Upper lobe of right lung (tissue), 1 donor: ENCODE data around the gene SCMH1. TPM values are rescaled to one million over a fixed set of nuclear protein-coding genes. Genes with fewer than 3 reads are reported as not detected.

Source experiments
- ATAC-seq: fragments of 200-7000 bp; cut with Tn5 transposase; one replicate; pipeline ENCODE4 v1.9.1; 2020; ENCODE audit warnings: mild to moderate bottlenecking, moderate library complexity
- DNase-seq: peaks from one replicate; pipeline ENCODE4 v3.0.0-alpha.2; 2020
- H3K27ac ChIP-seq: fragments of 200-600 bp; one replicate; pipeline ENCODE4 v1.8.0; 2022
- H3K27me3 ChIP-seq: fragments of 200-600 bp; one replicate; pipeline ENCODE4 v1.8.0; 2022; ENCODE audit warnings: mild to moderate bottlenecking
- H3K36me3 ChIP-seq: fragments of 200-600 bp; one replicate; pipeline ENCODE4 v1.8.0; 2022
- H3K4me1 ChIP-seq: fragments of 200-600 bp; one replicate; pipeline ENCODE4 v1.8.0; 2022
- H3K4me3 ChIP-seq: fragments of 200-600 bp; one replicate; pipeline ENCODE4 v1.8.0; 2022; ENCODE audit warnings: mild to moderate bottlenecking
- H3K9me3 ChIP-seq: fragments of 200-600 bp; one replicate; pipeline ENCODE4 v1.8.0; 2022
- intact Hi-C: fragments of 100-400 bp; cut with DNase I; formaldehyde crosslinking; loops from one replicate; pipeline ENCODE4 v1.11.0; 2022
- total RNA-seq: library from RNA; stranded (reverse); fragmentation: NEBNext Ultra II Directional; extraction: Animal tissue kit (Norgen Biotek cat#: 25700); gene quantifications from one replicate; pipeline ENCODE4 v1.2.1, GENCODE V29; 2021
- TF ChIP-seq, protein P1 (sequence below): fragments of 200-600 bp; IDR thresholded peaks from one replicate; pipeline ENCODE4 v1.8.0; 2022; ENCODE audit warnings: antibody characterized with exemption
- donor health status: DM: no; HTN: yes; CAD: no; lungs with severe emphysema.

Gene SCMH1
- total RNA-seq, 1 donor from 2014 or later, result 37.2 TPM

DNA sequence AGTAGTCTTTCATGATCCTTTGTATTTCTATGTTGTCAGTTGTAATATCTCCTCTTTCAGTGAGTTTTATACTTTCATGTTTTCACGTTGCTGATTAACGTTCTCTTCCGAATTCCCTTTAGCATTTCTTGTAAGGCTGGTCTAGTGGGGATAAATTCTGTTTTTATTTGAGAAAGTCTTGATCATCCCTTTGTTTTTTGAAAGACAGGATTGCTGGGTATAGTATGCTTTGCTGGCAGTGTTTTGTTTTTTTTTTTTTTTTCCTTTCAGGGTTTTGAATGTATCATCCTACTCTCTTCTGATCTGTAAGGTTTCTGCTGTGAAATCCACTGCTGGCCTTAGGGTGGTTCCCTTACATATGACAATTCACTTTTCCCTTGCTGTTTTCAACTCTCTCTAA is 74.4 kb downstream of the SCMH1 start:
- TF ChIP-seq, protein P1, sequence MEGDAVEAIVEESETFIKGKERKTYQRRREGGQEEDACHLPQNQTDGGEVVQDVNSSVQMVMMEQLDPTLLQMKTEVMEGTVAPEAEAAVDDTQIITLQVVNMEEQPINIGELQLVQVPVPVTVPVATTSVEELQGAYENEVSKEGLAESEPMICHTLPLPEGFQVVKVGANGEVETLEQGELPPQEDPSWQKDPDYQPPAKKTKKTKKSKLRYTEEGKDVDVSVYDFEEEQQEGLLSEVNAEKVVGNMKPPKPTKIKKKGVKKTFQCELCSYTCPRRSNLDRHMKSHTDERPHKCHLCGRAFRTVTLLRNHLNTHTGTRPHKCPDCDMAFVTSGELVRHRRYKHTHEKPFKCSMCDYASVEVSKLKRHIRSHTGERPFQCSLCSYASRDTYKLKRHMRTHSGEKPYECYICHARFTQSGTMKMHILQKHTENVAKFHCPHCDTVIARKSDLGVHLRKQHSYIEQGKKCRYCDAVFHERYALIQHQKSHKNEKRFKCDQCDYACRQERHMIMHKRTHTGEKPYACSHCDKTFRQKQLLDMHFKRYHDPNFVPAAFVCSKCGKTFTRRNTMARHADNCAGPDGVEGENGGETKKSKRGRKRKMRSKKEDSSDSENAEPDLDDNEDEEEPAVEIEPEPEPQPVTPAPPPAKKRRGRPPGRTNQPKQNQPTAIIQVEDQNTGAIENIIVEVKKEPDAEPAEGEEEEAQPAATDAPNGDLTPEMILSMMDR, result no peak
- H3K9me3 ChIP-seq, result peaks cover 8% of the 10 kb centered on the region
- H3K36me3 ChIP-seq, result no peaks in the 10 kb centered on the region
- DNase-seq, result no peak
- no peak for ATAC-seq
- H3K4me3 ChIP-seq, result no peak overlapping the region
- no peaks in the 10 kb centered on the region for H3K4me1 ChIP-seq
- H3K27ac ChIP-seq, result no peak overlapping the region
- intact Hi-C loops, result no loop called here
- H3K27me3 ChIP-seq, result no peaks in the 10 kb centered on the region

- H3K9me3 ChIP-seq, result peaks cover 8% of the 10 kb centered on the region
- ATAC-seq, result no peak
- no peak overlapping the region for H3K4me3 ChIP-seq
- TF ChIP-seq, protein P1, result no peak
- peaks cover 5% of the 10 kb centered on the region for H3K36me3 ChIP-seq
- intact Hi-C loops, result no loop called here
- H3K27me3 ChIP-seq, result no peaks in the 10 kb centered on the region
- H3K4me1 ChIP-seq, result no peaks in the 10 kb centered on the region
- H3K27ac ChIP-seq, result no peak overlapping the region
- DNase-seq, result no peak
Observed at GRCh38 chr1:41164727-41165126, 77.4 kb downstream of the SCMH1 start.

DNA sequence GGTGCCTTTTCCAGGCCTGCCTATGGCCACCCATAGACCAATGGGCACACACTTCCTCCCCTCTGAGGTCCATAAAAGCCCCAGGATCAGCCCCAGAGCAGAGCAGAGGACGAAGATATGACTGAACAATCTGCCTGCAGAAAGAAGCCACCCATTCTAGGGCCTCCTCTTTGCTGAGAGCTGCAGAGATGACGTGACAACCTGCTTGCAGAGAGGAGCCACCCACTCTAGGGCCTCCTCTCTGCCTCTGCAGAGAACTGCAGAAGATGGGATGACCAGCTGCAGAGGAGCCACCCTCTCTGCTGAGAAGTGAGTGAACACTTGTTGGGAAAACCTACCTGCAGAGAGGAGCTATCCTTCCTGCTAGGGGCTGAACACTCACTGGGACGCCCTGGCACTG is 79.7 kb downstream of the SCMH1 start:
- no peak for ATAC-seq
- no peaks in the 10 kb centered on the region for H3K27me3 ChIP-seq
- H3K4me3 ChIP-seq, result no peak overlapping the region
- no peaks in the 10 kb centered on the region for H3K4me1 ChIP-seq
- H3K27ac ChIP-seq, result no peak overlapping the region
- H3K36me3 ChIP-seq, result peaks cover 5% of the 10 kb centered on the region
- no peak for DNase-seq
- intact Hi-C loops, result no loop called here
- TF ChIP-seq, protein P1, result no peak
- H3K9me3 ChIP-seq, result no peaks in the 10 kb centered on the region

DNA sequence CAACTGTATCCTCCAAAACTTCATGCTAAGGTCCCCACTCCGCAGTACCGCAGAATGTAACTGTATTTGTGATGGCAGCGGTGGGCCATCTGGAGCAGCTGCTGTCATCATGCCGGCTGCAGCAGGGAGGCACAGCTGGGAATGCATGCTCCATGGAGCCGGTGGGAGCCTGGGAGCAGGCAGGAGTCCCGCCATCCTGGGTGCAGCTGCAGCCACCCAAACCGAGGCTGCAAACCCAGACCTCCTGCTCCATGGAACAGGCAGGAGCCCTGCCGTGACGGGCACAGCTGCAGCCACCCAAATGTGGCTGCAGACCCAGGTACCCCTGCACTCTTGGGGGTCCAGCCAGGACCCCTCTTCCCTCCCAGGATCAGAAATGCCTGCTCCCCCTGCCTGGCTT is 80.3 kb downstream of the SCMH1 start:
- Histone ChIP-seq H3K27me3 (no peaks in the 10 kb centered on the region), H3K27ac (no peak overlapping the region), H3K4me1 (no peaks in the 10 kb centered on the region), H3K4me3 (no peak overlapping the region), H3K9me3 (no peaks in the 10 kb centered on the region), H3K36me3 (peaks cover 5% of the 10 kb centered on the region)
- DNase-seq, result no peak
- intact Hi-C loops, result no loop called here
- no peak for ATAC-seq
- TF ChIP-seq, protein P1, result no peak

GRCh38 chr1:41160498-41161110 is 81.5 kb downstream of the SCMH1 start:
- ATAC-seq (no peak), DNase-seq (no peak)
- H3K4me1 ChIP-seq, result no peaks in the 10 kb centered on the region
- TF ChIP-seq, protein P1, result no peak
- H3K27ac ChIP-seq, result no peak overlapping the region
- no peaks in the 10 kb centered on the region for H3K9me3 ChIP-seq
- H3K27me3 ChIP-seq, result no peaks in the 10 kb centered on the region
- H3K36me3 ChIP-seq, result peaks cover 5% of the 10 kb centered on the region
- no peak overlapping the region for H3K4me3 ChIP-seq
- intact Hi-C loops, result no loop called here

GRCh38 chr1:41158966-41159365 is 83.1 kb downstream of the SCMH1 start:
- Histone ChIP-seq H3K4me1 (no peaks in the 10 kb centered on the region), H3K27me3 (no peaks in the 10 kb centered on the region), H3K27ac (no peak overlapping the region), H3K9me3 (no peaks in the 10 kb centered on the region), H3K36me3 (peaks cover 5% of the 10 kb centered on the region), H3K4me3 (no peak overlapping the region)
- ATAC-seq, result no peak
- TF ChIP-seq, protein P1, result no peak
- intact Hi-C loops, result no loop called here
- DNase-seq, result no peak
